ENCODE measurements around the gene SCGN.

SCGN gene

GRCh38 chr6:25639653-25640052, 12.4 kb upstream of the SCGN start:
- H3K27ac ChIP-seq: no peak overlapping the region

DNA sequence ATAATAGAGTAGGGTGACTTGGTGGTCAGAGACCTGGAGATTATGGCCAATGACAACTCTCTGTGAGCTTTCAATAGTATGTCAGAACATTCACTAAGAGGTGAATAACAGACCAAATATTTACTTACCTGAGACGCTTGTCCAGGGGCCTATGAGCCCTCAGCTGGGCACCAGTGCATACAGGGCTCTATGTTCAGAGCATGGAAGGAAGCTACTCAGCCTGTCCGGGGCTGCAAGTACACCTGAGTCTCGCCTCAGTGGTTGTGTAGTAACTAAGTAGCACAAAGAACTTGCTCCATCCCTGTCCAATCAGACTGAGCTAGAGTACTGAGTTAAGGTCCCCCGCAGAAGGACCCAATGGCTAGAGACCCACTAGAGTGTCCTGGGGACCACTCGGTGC, 11.6 kb upstream of the SCGN start:
- DNase-seq (ENCODE audit: low read depth, low spot score): no peak
- H3K27ac ChIP-seq: no peak overlapping the region

More at GRCh38 chr6:25639653-25640052, 12.4 kb upstream of the SCGN start:
- no peak for DNase-seq (ENCODE audit: low read depth, low spot score)

DNA sequence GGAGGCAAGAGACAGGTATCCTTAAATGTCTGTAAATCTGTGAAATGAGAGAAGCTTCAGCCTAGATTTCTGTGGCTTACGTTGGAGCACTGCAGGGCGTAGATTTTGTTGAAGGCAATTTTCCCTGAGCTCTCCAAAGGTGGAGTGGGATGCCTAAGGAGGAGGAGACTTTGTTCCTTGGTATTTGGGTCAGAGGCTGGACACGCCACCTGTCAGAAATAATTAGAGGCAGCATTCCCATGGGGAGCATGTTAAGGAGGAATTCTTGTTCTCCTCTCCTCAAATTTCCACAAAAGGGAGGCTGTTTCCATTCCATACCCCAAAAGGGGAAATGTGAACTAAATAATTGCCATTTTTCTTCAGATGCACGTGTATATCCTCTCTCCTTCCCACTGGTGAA, 11.1 kb upstream of the SCGN start:
- DNase-seq (ENCODE audit: low read depth, low spot score): no peak

DNA sequence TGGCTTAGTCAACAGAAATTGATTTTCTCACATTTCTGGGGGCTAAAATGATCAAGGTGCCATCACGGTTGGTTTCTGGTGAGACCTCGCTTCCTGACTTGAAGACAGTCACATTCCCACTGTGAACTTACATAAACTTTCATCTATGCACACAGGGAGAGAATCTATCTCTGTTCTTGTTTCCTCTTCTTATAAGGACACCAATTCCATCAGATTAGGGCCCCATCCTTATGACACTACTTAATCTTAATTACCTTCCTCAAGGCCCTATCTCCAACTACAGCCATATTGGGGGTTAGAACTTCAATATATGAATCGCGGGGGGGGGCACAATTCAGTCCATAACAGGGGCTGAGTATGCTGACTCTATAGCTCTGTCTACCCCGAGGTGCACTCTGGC, 10.6 kb upstream of the SCGN start:
- no peak overlapping the region for H3K27ac ChIP-seq
- no peak for DNase-seq (ENCODE audit: low read depth, low spot score)

More for the DNA sequence above, 11.1 kb upstream of the SCGN start:
- H3K27ac ChIP-seq: no peak overlapping the region

DNA sequence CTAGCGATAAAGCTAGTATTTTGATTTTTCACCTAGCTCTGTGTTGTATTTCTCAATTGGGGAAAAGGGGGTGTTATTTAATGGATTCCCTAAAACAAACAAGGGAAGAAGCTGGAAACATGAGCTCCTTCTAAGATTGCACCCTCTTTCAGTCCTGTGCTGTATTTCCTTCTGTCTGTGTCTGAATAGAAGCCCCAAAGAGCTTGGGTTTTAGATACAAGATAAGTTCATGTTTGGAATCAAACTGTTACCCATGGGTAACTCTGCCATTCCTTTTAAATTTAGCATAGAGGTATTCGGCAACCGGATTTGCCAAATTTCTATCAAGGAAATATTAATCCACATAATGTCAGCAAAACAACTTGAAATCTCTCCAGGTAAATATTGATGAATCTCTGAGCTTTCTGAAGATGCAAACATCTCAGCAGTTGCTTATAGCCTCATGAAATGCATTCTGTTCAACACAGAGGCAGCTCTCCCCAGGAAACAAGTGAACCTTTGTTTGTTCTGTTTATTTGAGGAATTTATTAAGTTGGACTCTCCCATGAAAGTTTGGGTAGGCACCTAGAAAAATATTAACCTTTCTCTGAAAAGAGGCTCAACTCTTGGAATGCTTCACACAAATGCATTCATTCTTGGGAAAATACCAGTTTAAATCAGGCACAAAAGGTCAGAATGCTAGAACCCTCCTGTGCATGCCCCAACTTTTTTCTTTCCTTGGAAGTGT, 9.9 kb upstream of the SCGN start:
- DNase-seq (ENCODE audit: low read depth, low spot score): no peak
- H3K27ac ChIP-seq: no peak overlapping the region

DNA sequence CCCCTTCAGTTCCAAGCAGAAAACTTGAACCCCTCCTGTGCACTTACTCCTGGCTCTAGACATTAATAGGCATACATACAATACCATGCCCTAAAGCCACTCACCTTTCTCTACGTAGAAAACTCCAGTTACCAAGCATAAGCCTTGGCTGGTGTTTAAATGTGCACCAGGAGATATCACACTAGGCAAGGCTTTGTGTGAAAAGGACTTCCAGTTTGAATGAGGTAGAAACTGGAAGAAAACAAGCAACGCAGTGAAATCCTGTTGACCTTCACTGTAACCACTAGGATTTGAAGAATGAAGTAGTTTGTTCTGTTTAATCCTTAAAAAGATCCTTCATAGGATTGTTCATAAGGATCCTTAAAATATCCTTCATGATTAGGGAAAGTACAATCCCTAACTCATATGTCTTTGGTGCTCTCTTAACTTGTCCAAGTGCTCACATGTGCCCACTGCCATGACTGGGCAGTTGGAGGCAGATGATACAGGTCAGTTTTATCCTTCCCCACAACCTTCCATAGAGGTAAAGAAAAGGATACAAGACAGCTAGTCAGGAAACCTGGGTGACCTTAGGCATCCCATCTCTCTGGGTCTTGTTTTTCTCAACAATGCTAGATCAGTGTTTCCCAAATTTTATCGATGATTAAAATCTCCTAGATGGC, 9.2 kb upstream of the SCGN start:
- DNase-seq (ENCODE audit: low read depth, low spot score): no peak
- H3K27ac ChIP-seq: no peak overlapping the region

- no peak overlapping the region for H3K27ac ChIP-seq
- DNase-seq (ENCODE audit: low read depth, low spot score): no peak
Observed at GRCh38 chr6:25645916-25646315, 6.1 kb upstream of the SCGN start.

DNA sequence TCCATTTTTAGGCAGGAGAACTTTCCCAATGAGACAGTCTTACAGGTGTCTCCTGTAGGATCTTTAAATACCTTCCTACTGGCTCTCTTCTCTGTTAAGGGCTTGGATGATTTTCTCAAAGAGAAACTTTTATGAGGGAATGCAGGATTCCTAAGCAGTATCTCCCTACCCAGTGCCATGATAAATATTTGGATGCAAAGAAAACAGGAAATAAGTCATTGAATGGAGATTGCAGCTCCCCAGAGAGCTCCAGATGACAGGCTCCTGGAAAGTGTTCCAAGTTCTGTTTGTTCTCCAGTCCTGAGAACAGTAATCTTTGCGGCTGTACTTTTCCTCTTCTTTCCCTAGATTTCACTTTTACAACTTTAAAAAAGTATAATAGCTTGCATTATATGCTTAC, 2.4 kb upstream of the SCGN start:
- DNase-seq (ENCODE audit: low read depth, low spot score): no peak
- H3K27ac ChIP-seq: no peak overlapping the region

- no peak overlapping the region for H3K27ac ChIP-seq
- DNase-seq (ENCODE audit: low read depth, low spot score): no peak
Observed at GRCh38 chr6:25655723-25656122, 3.7 kb downstream of the SCGN start.

GRCh38 chr6:25659633-25660368, 7.8 kb downstream of the SCGN start:
- DNase-seq (ENCODE audit: low read depth, low spot score): no peak
- H3K27ac ChIP-seq: no peak overlapping the region

GRCh38 chr6:25660512-25660911, 8.5 kb downstream of the SCGN start:
- peak; percentile 83 for DNase-seq (ENCODE audit: low read depth, low spot score)
- no peak overlapping the region for H3K27ac ChIP-seq

GRCh38 chr6:25661129-25661779, 9.2 kb downstream of the SCGN start:
- H3K27ac ChIP-seq: no peak overlapping the region
- no peak for DNase-seq (ENCODE audit: low read depth, low spot score)

DNA sequence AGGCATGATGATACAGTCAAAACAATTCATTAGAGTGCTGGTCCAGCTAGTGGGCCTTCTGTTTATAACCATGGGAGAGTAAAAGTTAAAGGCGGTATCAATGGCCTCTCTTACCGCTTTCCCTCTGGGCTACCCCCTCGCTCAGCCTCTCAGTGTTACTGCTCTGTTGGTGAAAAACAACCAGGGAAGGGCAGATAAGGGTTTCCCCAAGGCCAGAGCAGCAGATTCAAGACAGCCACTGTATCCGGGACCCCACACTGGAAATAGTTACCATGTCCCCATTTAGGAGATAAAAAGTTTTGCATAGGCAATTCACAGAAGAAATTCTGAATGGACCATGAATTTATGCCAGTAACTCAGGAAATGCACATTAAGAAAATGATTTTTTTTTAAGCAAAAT, 13.4 kb downstream of the SCGN start:
- no peak overlapping the region for H3K27ac ChIP-seq

DNA sequence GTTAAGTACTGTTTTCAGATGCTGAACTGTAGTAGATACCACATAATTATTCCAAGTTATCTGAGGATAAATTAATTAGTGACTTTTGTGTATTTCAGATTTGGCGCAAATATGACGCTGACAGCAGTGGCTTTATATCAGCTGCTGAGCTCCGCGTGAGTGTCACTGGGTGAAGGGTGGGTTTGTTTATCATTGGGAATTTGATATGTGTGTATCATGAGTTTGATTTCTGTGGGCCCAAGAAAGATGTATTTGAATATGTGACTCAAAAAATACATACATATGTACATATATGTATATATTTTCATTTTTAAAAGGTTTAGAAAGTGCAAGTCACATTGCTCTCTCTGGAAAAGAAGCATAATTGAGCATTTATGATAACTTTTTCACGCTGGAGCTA, 17.4 kb downstream of the SCGN start:
- no peak overlapping the region for H3K27ac ChIP-seq

More for the DNA sequence above, 13.4 kb downstream of the SCGN start:
- DNase-seq (ENCODE audit: low read depth, low spot score): no peak

DNA sequence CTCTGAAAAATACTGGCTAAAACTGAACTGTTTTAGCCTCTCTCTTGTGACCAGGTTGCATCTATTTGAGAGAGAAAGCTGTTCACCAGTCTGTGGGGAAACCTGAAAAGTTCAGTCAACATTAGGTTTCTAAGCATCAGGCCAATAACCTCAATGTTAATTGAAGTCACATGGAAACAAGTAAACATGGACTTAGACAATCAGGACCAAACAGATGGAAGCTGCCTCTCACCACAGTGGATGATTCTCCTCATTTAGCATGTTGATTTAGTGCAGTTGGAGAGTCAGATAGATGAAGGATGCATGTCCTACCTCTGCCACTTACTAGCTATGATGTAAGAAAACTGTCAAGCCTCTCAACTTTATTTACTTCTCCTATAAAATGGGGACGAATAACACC, 18.2 kb downstream of the SCGN start:
- no peak for DNase-seq (ENCODE audit: low read depth, low spot score)
- no peak overlapping the region for H3K27ac ChIP-seq

More for the DNA sequence above, 17.4 kb downstream of the SCGN start:
- no peak for DNase-seq (ENCODE audit: low read depth, low spot score)

DNA sequence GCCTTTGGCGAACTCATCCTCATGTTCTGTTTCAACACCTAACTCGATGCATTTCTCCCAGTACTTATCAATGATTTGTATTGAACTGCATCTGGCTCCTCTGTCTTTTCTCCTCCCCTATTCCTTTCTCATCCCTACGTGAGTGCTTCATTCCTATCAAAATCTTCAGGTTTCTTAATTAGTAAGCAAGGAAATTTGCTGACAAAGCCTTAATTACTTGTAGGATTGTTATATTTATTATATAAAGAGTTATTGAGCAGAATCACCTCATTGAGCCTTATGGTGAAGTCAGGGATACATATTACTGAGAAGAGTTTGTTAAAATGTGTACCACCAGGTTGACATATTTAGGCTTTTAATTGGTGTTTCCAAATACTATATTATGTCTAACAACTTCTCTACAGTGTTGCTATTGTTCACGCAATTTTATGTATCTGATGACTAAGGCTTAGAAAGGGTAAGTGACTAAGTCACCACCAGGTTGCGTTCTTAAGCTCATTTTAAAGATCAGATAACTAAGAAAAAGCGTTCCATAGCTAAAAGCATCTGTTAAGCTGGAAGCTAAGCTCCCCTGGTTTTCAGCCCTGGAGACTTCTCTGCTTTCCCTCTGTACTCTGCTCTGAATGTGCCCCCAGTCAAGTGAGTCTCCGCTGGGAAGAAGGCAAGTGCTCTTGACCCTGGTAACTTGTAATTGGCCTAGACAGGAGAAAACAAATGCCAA, 18.9 kb downstream of the SCGN start:
- no peak overlapping the region for H3K27ac ChIP-seq
- DNase-seq (ENCODE audit: low read depth, low spot score): peak; percentile 27

DNA sequence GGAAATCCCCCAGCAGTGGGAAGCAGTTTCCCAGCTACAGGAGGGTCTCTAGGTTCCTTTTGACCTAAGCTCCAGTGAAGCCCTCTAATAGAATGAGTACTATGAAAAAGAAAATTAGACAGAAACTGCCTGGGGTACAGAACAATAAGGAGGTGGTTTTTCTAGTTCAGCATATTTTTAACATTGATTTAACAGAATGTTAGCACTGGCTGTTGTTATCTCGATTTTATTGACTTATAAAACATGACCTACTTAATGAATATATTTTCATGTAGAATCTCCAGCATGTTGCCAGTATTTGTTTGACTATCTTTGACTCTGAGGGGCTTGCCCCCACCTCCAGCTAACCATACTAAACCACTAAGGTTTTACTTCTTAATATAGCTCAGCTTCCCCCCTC, 19.6 kb downstream of the SCGN start:
- no peak for DNase-seq (ENCODE audit: low read depth, low spot score)
- no peak overlapping the region for H3K27ac ChIP-seq

DNA sequence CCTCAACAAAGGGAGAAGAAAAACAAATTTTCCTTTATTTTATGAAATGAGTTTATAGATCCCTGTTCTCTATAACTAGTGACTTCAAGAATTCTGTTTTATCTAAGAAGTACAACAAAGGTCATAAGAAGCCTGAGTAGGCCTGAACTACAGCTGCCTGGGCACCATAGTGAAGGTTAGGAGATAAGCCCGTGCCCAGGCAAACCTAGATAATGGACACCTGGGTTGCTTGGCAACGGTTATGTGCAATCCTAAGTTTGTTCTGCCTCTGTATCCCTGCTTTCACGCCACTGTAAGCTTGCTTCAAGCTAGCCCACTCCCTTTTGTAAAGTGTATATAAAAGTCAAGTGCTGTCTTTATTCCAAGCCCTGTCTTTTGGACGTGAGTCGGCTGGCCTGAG, 23.2 kb downstream of the SCGN start:
- H3K27ac ChIP-seq: no peak overlapping the region

GRCh38 chr6:25676775-25677174, 24.8 kb downstream of the SCGN start:
- DNase-seq (ENCODE audit: low read depth, low spot score): no peak
- no peak overlapping the region for H3K27ac ChIP-seq

More for the DNA sequence above, 23.2 kb downstream of the SCGN start:
- no peak for DNase-seq (ENCODE audit: low read depth, low spot score)

DNA sequence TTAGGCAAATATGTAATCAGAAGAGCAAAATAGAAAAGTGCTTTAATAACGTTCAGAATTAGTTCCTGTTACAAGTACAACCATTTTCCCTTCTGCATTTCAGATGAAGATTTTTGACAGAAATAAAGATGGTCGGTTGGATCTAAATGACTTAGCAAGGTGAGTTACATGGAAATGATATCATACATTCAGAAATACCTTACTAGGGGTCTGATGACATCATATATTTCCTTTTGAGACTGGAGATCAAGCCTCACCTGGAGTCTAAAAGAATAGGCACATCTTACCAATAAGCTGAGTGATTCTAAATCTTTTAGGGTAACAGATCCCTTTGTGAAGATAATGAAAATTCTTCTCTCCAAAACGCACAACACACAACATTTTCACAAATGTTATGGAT, 29.8 kb downstream of the SCGN start:
- DNase-seq (ENCODE audit: low read depth, low spot score): no peak
- H3K27ac ChIP-seq: no peak overlapping the region
